Esophagus muscularis mucosa (tissue), 3 donors: ENCODE measurements around the gene BCAS1.

Experiments
- POLR2A ChIP-seq: fragments of 450-650 bp; IDR thresholded peaks from one replicate; pipeline ENCODE4 v1.6.1; 2017; ENCODE audit warnings: antibody characterized with exemption, moderate library complexity, mild to moderate bottlenecking, low read depth
- TF ChIP-seq, protein P1 (sequence below), 3 experiments: fragments of 200-600 bp in 2 of 3; fragments of 450-650 bp in 1 of 3; sonication (generic) in 2 of 3; IDR thresholded peaks; one replicate each; pipeline ENCODE4 v1.5.1; 2017 to 2019; ENCODE audit warnings: antibody characterized with exemption in 3 of 3, mild to moderate bottlenecking in 2 of 3, moderate library complexity in 1 of 3

DNA sequence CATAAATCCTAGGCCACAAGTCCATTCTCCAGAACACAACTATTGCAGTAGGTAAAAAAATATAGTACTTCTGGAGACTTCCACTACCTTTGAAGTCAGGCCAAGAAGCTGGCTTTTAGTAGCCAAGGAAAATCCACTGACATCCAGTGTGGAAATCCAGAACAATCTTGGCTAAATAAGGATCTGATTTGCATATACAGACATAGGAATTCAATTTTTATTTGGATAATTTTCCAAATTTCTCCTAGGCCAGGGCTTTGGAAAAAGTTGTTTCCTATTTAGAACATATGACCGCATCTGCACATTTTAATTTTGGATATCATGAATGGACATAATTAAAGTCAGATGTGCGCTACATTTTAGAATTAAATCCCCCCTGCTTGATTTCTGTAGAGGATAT is 100.2 kb downstream of the BCAS1 start:
- TF ChIP-seq, protein P1, sequence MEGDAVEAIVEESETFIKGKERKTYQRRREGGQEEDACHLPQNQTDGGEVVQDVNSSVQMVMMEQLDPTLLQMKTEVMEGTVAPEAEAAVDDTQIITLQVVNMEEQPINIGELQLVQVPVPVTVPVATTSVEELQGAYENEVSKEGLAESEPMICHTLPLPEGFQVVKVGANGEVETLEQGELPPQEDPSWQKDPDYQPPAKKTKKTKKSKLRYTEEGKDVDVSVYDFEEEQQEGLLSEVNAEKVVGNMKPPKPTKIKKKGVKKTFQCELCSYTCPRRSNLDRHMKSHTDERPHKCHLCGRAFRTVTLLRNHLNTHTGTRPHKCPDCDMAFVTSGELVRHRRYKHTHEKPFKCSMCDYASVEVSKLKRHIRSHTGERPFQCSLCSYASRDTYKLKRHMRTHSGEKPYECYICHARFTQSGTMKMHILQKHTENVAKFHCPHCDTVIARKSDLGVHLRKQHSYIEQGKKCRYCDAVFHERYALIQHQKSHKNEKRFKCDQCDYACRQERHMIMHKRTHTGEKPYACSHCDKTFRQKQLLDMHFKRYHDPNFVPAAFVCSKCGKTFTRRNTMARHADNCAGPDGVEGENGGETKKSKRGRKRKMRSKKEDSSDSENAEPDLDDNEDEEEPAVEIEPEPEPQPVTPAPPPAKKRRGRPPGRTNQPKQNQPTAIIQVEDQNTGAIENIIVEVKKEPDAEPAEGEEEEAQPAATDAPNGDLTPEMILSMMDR (IDR thresholded peaks at IDR 0.05) = no peak
- TF ChIP-seq POLR2A = no peak
